NCI-H748 (cell line): Measurements from ENCODE around the gene SGSM1.
A peak's percentile ranks its signal among the peaks of the same experiment; 100 is the strongest.
"Not testable (repeated sequence)": the region's sequence is repeated elsewhere in the genome, so short reads cannot be mapped to it uniquely, and the experiment has no call there.

Experiments
- DNase-seq: peaks from one replicate; lab custom pipeline; 2025; ENCODE audit not compliant: unreplicated experiment; lab: John Stamatoyannopoulos, UW

Gene SGSM1

GRCh38 chr22:24887260-24887659 lies 81.2 kb downstream of the SGSM1 start:
- DNase-seq: no peak

GRCh38 chr22:24893341-24894070 lies 87.5 kb downstream of the SGSM1 start:
- no peak for DNase-seq

- peak; percentile 90 for DNase-seq
These were observed 88.4 kb downstream of the SGSM1 start for GRCh38 chr22:24894220-24894975.

- peak; percentile 35 for DNase-seq
These were observed 89.0 kb downstream of the SGSM1 start for GRCh38 chr22:24894998-24895397.

GRCh38 chr22:24901448-24901847 lies 95.4 kb downstream of the SGSM1 start:
- DNase-seq: peak; percentile 83

GRCh38 chr22:24905909-24906308 lies 99.9 kb downstream of the SGSM1 start:
- peak; percentile 11 for DNase-seq

- not testable (repeated sequence) for DNase-seq
These were observed 101.1 kb downstream of the SGSM1 start for GRCh38 chr22:24907101-24907500.

GRCh38 chr22:24920029-24920428 lies 114.0 kb downstream of the SGSM1 start:
- DNase-seq: no peak

GRCh38 chr22:24925586-24926427 lies 119.8 kb downstream of the SGSM1 start:
- no peak for DNase-seq

GRCh38 chr22:24926428-24926725 lies 120.4 kb downstream of the SGSM1 start:
- DNase-seq: no peak

- DNase-seq: no peak
These were observed 121.0 kb downstream of the SGSM1 start for GRCh38 chr22:24926849-24927579.

GRCh38 chr22:24928322-24928721 lies 122.3 kb downstream of the SGSM1 start:
- DNase-seq: no peak

- DNase-seq: no peak
These were observed 124.7 kb downstream of the SGSM1 start for GRCh38 chr22:24930678-24931077.

- DNase-seq: no peak
These were observed 129.9 kb downstream of the SGSM1 start for GRCh38 chr22:24935771-24936483.

GRCh38 chr22:24937114-24937513 lies 131.1 kb downstream of the SGSM1 start:
- peak; percentile 27 for DNase-seq

GRCh38 chr22:24938741-24939341 lies 132.8 kb downstream of the SGSM1 start:
- peak; percentile 54 for DNase-seq

GRCh38 chr22:24942301-24942700 lies 136.3 kb downstream of the SGSM1 start:
- no peak for DNase-seq

GRCh38 chr22:24944217-24944937 lies 138.4 kb downstream of the SGSM1 start:
- no peak for DNase-seq

- DNase-seq: no peak
These were observed 139.4 kb downstream of the SGSM1 start for GRCh38 chr22:24945430-24945829.
